ENCODE measurements around the gene SIK2.
"Not testable (repeated sequence)": the region's sequence is repeated elsewhere in the genome, so short reads cannot be mapped to it uniquely, and the experiment has no call there.

The SIK2 gene

DNA sequence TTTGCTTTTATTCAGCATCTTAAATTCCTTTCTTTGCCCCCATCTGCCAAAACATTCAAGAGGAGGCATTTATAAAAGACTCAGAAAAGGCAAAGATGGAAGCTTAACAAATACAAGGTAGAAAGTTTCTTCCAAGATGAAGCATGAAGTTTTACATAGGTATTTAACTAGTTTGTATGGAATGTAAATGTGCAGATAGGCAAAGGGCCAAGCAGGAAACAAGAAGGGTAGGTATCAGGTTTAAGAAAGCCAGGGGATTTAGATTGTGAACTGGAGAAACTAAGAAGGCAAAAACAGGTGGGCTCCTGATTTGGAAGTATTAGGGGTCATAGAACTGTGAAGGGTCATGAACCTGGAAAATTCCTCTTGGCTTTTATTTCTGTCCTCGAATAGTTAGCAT, 101.3 kb downstream of the SIK2 start:
- DNase-seq = no peak

DNA sequence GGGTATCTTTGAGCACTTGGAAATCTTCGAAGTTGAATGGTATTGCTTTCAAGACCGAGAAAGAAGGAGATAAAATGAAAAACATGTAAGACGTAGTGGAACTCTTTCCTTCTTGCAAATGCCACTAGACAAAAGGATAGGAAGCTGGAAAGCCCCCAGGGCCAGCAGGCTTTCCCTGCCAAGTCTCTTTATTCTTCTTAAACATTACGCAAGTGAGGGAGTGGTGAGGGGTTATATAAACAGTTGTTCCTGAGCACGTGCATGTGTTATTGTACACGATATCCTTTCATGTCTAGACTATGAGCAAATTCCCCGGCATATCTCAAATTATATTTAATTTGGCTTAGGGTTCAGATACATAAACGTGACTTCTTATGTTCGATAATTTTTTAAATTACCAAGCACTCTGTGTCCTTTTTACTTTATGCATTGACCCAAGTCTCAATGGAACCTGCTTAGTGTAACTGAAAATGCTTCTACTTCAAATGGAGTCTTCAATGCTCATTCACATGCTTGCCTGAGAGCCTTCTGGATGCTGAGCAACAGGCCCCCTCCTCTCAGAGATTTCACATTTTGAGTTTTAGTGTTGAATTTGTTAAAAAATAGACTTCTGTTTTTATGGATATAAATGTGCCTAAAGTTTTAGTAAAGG, 104.9 kb downstream of the SIK2 start:
- peak in 1 of 3 donors; percentile 4 for DNase-seq

DNA sequence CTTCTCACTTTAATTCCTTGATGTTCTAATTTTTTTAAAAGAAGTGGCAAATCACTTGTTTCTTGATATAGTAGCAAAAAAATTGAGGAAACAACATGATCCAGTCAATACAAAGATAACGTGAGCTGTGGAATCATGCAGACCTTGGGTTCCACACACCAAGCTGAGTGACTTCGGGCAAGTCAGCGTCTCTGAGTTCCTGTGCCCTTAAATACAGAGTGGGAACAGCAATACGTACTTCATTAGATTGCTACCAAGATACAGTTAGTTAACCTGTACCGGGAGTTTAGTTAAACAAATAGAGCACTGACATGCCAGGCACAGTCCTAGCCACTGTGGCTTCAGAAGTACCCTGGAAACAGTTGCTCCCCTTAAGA, 105.4 kb downstream of the SIK2 start:
- DNase-seq = no peak

DNA sequence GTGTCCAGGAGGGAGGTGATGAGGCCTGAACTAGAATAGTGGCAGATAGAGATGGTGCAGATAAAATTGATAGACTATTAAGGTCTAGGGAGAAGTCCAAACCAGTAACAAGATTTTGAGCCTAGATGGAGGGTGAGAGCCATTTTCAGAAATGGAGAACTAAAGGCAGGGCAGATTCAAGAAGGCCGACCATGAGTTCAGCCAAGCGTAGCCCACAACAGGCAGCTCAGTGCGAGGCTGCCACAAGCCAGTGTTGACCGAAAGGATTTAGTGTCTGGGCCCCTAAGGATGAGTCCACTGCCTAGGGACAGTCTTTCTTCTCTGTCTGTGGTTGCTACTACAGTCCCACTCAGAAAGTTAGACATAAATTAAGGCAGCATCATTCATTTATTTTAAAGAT, 112.3 kb downstream of the SIK2 start:
- DNase-seq = no peak

DNA sequence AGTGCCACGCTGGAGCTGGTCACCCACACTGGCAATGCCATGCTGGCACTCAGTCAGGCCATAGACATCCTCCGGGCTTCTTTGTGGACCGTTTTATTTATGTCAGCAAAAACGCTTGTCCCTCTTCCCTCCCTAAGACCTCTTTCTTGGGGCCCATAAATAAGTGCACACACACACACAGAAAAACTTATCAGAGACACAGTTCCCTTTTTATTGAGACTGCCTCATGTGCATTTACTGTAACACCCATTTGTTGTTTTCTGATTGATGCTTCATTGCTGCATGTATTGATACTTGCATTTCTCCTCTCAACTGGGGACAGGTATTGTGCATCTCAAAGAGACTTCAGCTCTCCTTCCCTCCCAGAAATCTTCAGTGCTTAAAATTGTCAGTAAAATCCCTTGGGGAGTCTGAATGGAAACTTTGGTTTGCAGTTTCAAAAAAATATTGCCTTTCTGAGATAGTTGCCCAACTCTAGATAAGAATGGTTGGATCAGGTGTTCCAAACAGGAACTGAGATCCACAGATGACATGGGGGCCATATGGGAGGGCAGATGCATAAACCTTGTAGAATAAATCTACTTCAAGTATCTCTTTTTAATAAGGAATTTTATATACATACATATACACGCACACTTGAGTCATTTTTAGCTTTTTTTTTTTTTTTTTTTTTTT, 113.0 kb downstream of the SIK2 start:
- DNase-seq = no peak

DNA sequence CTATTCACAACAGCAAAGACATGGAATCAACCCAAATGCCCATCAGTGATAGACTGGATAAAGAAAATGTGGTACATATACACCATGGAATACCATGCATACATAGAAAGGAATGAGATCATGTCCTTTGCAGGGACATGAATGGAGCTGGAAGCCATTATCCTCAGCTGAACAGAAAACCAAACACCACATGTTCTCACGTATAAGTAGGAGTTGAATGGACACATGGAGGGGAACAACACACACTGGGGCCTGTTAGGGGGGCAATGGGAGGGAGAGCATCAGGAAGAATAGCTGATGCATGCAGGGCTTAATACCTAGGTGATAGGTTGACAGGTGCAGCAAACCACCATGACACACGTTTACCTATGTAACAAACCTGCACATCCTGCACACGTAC, 115.4 kb downstream of the SIK2 start:
- DNase-seq = not testable (repeated sequence)

DNA sequence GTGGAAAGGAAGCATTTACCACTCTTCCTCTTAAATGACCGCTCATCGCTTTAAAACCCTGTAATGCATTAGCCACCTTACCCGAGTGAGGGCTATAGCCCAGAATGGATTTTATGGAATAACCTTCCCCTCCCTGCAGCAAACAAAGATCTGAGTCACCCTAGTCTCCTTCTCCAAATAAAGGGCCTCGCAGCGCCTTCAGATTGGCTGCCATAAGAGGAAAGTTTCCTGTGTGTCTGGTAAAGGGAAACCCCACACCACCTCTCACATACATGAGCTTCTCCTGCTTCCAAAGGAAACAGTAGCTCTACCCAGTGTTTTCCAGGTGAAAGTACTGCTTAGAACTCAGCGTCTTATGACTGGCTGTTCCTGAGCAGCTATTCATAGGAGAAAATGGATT, 116.2 kb downstream of the SIK2 start:
- no peak for DNase-seq

DNA sequence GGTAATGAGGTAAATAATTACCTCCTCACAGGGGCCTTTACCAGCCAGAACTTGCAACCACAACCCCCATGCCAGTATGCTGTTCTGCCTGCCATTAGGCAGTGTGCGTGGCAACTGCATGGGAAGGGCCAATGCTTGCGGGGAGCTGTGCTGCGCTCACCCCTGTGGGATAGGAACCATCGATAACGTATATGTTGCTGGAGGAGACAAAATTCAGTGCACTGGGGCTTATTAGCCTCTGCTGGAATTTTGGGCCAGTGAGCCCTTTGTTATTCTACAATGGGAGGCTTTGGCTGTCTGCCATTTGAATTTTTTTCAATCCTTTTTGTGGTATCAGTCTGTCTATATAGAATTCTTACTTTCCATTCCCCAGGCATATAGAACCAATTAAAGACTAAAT, 116.6 kb downstream of the SIK2 start:
- no peak for DNase-seq

DNA sequence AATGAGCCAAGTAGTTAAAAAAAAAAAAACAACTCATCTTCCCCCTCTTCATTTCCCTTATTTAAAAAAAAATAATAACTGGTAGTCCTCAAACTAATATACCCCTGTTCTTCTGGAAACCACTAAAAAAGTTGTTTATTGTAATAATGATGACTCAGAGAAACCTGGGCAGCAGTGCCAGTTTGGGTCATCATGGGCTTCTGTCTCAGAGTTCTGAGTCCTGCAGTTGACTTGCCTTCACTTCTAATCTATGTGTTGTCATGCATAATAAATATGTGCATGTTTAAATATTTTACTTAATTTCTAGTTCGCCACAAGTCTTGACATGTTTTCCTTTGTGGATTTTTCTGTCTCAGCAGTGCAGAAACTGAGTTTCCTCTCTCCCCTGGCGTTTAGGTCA, 117.1 kb downstream of the SIK2 start:
- peak in 1 of 3 donors; percentile 4 for DNase-seq

DNA sequence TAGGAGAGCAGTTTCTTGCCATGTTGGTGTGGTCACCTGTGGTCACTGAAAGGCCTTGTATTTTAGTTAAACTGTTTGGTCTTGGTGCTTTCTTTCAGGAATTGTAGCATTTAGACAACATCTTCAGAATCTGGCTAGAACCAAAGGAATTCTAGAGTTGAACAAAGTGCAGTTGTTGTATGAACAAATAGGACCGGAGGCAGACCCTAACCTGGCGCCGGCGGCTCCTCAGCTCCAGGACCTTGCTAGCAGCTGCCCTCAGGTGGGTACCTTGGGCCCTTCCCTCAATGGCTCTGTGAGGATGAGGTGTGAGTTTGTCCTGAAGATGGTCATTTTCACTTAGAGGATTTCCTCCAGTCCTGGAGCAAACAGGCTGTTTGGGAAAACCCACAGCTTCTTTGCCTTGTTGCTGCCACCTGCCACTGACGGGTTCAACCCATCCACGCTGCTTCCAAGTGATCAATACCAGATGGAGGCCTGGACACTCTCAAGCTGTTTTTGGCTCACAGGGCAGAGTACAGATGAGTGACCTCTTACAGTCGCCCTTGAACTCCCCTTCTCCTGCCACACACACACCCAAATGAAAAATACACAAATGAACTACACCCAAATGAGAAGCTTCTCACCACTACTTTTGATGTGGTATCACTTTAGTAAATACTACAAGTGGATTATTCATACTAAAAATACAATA, 118.7 kb downstream of the SIK2 start:
- no peak for DNase-seq

DNA sequence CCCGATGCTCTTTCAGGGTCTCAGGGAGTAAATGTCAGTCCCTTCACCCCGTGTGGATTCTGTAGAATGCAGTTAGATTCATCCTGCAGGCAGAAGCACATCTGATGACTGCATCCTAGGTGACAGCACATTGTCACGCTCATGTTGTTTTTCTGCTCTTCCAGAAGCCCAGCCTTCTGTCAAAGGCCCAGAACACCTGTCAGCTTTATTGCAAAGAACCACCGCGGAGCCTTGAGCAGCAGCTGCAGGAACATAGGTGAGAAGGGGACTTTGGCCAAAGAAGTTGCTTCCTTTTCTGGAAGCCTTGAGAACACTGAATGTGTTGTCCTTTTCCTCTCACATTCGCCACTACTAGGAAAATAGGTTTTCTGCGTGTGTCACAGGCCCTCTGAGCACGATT, 120.3 kb downstream of the SIK2 start:
- DNase-seq = no peak

DNA sequence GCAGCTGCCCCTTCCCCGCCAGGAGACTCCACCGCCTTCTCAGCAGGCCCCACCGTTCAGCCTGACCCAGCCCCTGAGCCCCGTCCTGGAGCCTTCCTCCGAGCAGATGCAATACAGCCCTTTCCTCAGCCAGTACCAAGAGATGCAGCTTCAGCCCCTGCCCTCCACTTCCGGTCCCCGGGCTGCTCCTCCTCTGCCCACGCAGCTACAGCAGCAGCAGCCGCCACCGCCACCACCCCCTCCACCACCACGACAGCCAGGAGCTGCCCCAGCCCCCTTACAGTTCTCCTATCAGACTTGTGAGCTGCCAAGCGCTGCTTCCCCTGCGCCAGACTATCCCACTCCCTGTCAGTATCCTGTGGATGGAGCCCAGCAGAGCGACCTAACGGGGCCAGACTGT, 121.3 kb downstream of the SIK2 start:
- DNase-seq = no peak

DNA sequence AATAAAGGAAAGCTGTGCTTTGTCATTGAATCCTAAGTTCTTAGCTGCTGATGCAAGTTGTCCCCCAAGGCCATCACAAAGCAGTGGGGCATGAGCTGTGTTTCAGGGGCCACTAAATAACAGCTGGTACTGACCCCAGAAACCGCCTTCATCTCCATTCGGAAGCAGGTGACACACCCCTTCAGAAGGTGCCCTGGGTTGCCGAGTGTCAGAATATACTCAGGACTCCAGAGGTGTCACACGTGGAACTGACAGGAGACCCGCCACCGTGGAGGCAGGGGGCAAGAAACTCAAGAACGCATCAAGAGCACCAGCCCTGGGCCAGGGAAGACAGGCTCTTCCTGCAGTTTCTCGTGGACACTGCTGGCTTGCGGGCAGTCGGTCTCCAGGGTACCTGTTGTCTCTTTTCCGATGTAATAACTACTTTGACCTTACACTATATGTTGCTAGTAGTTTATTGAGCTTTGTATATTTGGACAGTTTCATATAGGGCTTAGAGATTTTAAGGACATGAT, 122.4 kb downstream of the SIK2 start:
- no peak for DNase-seq

DNA sequence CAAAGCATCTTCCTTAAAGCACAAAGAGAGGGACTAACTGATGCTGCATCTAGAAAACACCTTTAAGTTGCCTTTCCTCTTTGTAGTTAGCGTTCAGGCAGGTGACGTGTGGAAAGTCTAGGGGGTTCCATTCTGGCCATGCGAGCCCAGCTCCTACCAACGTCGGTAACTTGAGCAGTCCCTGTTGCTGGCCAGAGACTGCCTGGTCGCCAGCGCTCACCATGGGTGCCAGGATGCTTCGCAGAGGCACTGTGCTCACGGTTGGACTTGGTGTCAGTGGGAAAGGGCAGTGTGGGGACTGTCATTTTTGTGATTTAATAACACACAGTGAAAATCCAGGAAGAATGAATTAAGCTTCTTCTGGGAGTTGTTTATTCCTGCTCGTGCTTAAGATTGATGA, 123.4 kb downstream of the SIK2 start:
- DNase-seq = no peak

DNA sequence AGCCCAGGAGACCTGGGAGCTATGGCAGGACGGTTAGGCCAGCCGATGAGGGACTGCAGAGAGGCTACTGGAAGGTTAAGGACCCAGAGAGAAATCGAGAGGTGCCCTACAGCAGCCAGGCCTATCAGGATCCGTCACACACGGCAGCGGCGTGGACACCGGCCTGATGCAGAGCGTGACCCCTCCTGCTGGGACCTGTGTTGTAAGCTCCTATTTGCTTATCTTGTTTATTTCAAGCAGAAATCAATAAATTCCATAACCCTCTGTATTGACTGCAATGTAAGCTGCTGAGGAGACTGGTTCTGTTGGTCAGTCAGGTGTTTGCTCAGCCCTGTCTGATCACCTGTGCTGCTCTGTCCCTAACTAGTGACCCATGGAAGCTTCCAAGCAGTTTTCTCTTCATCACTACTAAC, 124.1 kb downstream of the SIK2 start:
- no peak for DNase-seq

DNA sequence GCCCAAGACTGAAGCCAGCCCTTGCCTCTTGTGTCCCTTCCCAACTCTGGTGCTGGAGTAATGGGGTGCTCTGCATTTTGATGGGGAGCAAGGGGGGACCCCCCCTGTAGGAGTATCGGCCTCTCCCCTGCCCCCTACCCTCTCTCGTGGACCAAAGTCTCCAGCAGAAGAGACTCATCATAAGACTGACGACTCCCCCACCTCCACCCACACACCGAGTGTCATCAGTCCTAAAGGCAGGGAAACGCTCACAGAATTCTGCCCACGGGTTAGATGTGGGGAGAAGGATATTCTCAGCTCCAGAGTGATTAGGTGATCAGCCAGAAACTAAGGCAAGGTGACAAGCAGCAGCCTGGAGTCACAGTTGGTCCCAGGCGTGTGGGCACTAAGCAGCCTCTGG, 125.2 kb downstream of the SIK2 start:
- DNase-seq = no peak

DNA sequence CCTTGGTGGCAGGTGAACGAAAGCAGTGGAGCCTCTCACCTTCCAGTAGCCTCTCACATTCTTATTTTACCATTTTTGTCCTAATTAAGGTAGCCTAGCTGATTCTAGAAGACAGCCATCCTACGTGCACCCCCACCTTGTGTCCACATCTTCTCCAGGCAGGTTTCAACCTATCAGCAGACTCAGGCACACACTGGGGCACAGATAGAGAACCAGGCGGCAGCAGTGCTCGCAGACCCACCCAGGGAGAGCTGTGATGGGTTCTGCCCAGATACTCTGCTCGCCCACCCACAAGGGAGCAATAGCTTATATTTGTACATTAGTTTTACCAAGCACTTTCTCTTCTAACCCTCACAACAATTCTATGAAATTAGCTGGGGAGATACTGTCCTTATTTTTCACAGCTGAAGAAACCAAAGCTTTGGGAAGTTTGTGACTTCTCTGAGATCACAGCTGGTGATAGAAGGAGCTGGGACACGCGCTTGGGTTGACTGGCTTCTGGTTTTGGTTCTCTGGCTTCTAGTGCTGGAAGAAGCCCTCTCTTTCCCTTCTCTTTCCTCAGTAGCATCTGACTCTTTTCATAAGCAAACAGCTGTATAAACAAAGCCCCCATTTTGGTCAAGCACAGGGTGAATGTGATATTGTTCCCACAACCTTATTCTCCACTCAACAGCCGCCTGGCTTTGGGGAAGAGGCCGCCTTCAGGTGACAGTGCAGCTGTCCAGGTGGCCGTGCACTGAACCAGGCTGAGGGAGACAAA, 127.0 kb downstream of the SIK2 start:
- no peak for DNase-seq

DNA sequence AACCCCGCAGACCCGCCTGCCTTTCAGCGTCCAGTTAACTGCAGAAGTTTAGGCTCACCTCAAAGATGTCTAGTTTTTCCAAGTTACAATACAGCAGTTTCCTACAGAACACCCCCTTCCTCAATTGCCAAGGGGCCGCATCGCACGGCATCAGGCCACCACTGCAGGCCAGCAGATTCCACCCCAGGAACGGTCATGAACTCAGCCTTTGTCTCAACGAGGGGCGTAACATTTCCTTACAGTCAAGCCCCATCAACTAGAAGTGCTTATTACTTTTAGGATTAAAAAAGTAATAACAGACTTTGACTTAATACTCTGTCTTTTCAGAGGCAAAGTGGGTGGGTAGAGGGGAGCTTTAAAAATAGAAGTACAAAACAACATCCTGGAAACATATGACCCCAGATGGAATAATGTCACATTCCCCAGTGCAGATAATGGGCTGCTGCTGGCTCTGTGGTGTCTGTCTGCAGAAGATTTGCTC, 127.6 kb downstream of the SIK2 start:
- no peak for DNase-seq

DNA sequence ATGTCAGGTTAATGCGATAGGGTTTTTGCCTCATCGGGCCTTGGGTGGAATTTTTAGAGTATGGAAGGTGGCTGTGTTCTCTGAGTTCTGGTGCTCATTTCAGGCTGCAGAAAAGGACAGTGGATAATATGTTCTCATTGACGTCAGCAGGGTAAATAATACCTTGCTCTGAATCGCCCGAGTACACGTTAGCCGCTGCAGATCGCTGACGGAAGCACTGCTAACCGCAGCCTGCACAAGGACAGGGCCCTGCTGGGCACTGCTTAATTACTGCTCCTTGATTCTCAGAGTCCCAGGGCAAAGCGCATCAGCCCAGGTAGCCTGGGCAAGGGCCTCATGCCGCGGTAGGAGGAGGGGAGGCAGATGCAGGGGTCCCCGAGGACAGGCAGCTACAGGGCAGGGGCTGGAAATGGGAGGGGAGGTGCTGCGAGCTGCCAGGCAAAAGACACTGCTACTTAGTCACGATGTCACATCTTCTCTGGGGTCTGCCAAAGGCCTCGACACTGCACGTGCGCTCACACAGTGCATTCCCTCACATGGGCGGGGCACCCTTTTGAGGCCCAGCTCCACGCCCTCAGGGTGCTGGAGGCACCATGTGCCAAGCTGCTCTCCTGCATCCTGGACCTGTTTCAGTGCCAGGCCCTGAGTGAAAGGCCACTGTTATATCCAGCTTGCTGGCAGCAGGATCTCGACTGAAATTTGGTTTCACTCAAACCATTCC, 128.8 kb downstream of the SIK2 start:
- no peak for DNase-seq

DNA sequence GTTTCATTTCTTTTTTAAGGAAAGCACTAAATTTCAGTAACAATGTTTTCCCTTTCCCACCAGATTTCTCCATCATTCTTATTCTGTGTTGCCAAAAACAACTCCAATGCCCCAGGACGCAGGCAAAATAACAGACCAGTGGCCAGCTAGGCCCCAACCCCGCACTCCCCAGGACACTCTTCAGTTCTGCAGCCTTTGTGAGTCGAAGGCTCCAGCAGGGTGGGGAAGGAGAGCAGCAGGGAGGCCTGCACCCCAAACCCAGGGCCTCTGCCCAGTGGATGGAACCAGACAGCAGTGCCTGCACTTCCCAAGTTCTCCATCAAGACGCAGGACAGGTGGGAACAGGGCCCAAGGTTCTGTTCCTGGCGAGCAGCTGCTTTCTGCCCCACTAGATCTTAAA, 129.6 kb downstream of the SIK2 start:
- DNase-seq = no peak

DNA sequence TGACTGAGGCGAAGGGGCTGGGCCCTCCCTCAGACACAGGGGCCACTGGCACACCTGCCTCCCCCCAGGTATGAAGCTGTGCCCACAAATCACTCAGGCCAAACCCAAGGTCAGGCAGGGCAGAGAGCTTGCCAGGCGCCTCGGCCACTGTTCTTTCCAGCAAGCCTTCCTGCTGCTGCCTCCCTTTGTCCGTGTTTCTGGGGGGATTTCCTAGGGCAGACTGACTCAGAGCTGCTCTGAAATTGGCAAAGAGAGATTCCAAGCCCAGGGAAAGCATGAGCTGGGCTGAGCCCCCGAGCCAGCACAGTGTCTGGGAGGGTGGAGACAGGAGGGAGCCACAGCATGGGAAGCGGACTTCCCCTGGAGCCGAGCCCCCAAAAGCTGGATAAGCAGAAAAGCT, 130.8 kb downstream of the SIK2 start:
- DNase-seq = peak; percentile 25 to 37 (median 26)

DNA sequence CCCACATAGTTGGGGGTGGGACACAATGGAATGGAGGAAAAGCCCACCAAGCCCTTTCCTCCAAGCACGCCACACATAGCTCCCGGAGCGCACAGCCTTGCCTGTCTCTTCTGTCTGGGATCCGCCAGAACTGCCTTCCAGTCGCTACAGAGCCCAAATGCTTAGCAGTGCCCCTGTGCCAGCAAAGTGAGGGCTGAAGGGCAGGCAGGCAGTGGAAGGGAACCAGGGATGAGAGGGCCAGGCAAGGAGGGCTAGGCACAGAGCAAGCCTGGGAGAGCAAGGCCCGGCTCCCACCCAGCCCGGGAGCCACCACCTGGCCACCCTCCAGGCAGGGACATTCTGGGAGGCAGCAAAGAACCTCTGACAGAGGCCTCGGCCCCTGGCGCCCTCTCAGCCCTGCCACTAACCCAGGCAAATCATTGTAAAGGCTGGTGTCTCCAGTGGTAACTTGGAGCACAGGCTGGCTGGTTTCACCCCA, 131.4 kb downstream of the SIK2 start:
- no peak for DNase-seq

Measured in suppressor macrophage treated with lipopolysaccharide for 1 hour (primary cell).